ENCODE results near the gene ASB5.

DNA sequence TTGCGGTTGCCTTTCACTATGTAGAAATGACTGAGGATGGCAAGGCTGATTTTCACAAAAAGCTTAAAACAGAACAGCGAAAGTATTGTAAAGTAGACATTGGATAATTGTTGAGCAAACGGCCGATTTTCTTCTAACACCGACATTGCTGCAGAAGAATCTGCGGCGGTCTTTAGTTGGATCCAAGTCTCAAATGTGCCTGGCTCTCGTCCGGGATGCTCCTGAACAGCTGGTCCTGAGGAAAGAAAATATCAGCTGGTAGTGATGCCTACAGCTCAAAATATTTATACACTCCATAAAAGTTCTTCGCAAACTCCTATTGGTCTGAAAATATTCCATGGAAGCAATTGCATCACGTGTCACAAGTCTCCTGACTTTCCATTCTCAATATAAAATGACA is at the start of gene ASB5:
- no peak for TF ChIP-seq CTCF (IDR thresholded peaks at IDR 0.05 in 8 of 11, conservative IDR thresholded peaks at IDR 0.05 in 3 of 11)
- no peak for TF ChIP-seq POLR2A (IDR thresholded peaks at IDR 0.05)
- no peak for TF ChIP-seq POLR2AphosphoS5 (IDR thresholded peaks at IDR 0.05)
